ENCODE results near the gene NPHS1. TPM values are rescaled to one million over a fixed set of nuclear protein-coding genes. Genes with fewer than 3 reads are reported as not detected.

The NPHS1 gene
- polyA plus RNA-seq, 1 experiment, result not detected

- POLR2A ChIA-PET, result interaction anchor here (0.6 kb wide), 1 partner anchor 883 kb away, joined by 3 read pairs; no protein-coding TSS in a partner anchor
- no peak for DNase-seq (ENCODE audit: low read depth, low spot score)
Measured at GRCh38 chr19:35782589-35782988, 69.7 kb downstream of the NPHS1 start.

GRCh38 chr19:35781650-35782049, 70.7 kb downstream of the NPHS1 start:
- no peak overlapping the region for H3K27ac ChIP-seq (ENCODE audit: low read depth, low read length)
- ChIA-PET CTCF (no interaction called here), POLR2A (no interaction called here)
- no peaks in the 10 kb centered on the region for H3K9me3 ChIP-seq (ENCODE audit: control insufficient read depth, insufficient read depth, low read length)
- TF ChIP-seq CTCF (IDR thresholded peaks at IDR 0.05; ENCODE audit: low read depth, low read length), result no peak
- H3K4me3 ChIP-seq (ENCODE audit: low read depth, low read length), result no peak overlapping the region
- DNase-seq (ENCODE audit: low read depth, low spot score), result no peak
- no peaks in the 10 kb centered on the region for H3K27me3 ChIP-seq (ENCODE audit: control insufficient read depth, insufficient read depth, low read length)

More at GRCh38 chr19:35782589-35782988, 69.7 kb downstream of the NPHS1 start:
- no peaks in the 10 kb centered on the region for H3K27me3 ChIP-seq (ENCODE audit: control insufficient read depth, insufficient read depth, low read length)
- CTCF ChIA-PET, result no interaction called here
- no peak for TF ChIP-seq CTCF (IDR thresholded peaks at IDR 0.05; ENCODE audit: low read depth, low read length)
- H3K27ac ChIP-seq (ENCODE audit: low read depth, low read length), result no peak overlapping the region
- H3K9me3 ChIP-seq (ENCODE audit: control insufficient read depth, insufficient read depth, low read length), result no peaks in the 10 kb centered on the region
- no peak overlapping the region for H3K4me3 ChIP-seq (ENCODE audit: low read depth, low read length)

- no peaks in the 10 kb centered on the region for H3K27me3 ChIP-seq (ENCODE audit: control insufficient read depth, insufficient read depth, low read length)
- no peak overlapping the region for H3K4me3 ChIP-seq (ENCODE audit: low read depth, low read length)
- no peak for TF ChIP-seq CTCF (IDR thresholded peaks at IDR 0.05; ENCODE audit: low read depth, low read length)
- CTCF ChIA-PET, result no interaction called here
- H3K27ac ChIP-seq (ENCODE audit: low read depth, low read length), result no peak overlapping the region
- DNase-seq (ENCODE audit: low read depth, low spot score), result no peak
- POLR2A ChIA-PET, result no interaction called here
- no peaks in the 10 kb centered on the region for H3K9me3 ChIP-seq (ENCODE audit: control insufficient read depth, insufficient read depth, low read length)
Measured at GRCh38 chr19:35780717-35781116, 71.6 kb downstream of the NPHS1 start.

GRCh38 chr19:35780058-35780457, 72.2 kb downstream of the NPHS1 start:
- H3K27ac ChIP-seq (ENCODE audit: low read depth, low read length), result no peak overlapping the region
- ChIA-PET CTCF (no interaction called here), POLR2A (no interaction called here)
- H3K27me3 ChIP-seq (ENCODE audit: control insufficient read depth, insufficient read depth, low read length), result no peaks in the 10 kb centered on the region
- no peak for DNase-seq (ENCODE audit: low read depth, low spot score)
- TF ChIP-seq CTCF (IDR thresholded peaks at IDR 0.05; ENCODE audit: low read depth, low read length), result no peak
- H3K9me3 ChIP-seq (ENCODE audit: control insufficient read depth, insufficient read depth, low read length), result no peaks in the 10 kb centered on the region
- H3K4me3 ChIP-seq (ENCODE audit: low read depth, low read length), result no peak overlapping the region

- no peak overlapping the region for H3K4me3 ChIP-seq (ENCODE audit: low read depth, low read length)
- no peak for DNase-seq (ENCODE audit: low read depth, low spot score)
- TF ChIP-seq CTCF (IDR thresholded peaks at IDR 0.05; ENCODE audit: low read depth, low read length), result no peak
- CTCF ChIA-PET, result no interaction called here
- no peak overlapping the region for H3K27ac ChIP-seq (ENCODE audit: low read depth, low read length)
- no peaks in the 10 kb centered on the region for H3K27me3 ChIP-seq (ENCODE audit: control insufficient read depth, insufficient read depth, low read length)
- no peaks in the 10 kb centered on the region for H3K9me3 ChIP-seq (ENCODE audit: control insufficient read depth, insufficient read depth, low read length)
- POLR2A ChIA-PET, result no interaction called here
Measured at GRCh38 chr19:35779033-35779432, 73.3 kb downstream of the NPHS1 start.
